Measurements from ENCODE around the gene CNTROB.

The CNTROB gene

DNA sequence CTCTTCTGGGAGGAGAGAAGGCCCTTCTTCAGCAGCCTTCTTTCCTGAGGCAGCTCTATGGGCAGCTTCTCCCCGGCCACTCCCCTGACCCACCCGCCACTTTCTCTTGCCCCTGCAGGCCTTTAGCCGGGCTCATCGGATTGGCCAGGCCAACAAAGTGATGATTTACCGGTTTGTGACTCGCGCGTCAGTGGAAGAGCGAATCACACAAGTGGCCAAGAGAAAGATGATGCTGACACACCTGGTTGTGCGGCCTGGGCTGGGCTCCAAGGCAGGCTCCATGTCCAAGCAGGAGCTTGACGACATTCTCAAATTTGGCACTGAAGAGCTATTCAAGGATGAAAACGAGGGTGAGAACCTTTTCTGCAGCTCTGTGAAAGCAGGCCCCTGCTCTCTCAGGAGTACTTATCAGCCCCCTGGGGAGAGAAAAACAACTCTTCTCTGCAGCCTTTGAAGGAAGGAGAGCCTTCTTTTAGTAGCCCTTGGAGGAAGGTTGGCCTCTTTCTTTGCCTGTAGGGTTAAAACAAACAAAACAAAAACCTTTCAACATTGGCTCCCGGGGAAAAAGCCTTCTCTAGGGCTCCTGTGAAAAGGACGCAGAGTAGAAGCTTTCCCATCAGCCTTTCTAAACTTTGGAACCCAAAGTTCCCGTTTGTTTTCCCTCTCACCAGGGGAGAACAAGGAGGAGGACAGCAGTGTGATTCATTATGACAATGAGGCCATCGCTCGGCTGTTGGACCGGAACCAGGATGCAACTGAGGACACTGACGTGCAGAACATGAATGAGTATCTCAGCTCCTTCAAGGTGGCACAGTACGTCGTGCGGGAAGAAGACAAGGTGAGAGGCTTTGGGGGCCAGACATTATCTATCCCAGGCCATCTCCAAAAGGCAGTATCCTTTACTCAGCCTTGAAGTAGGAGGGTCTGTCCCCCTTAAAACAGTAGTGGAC is 28.6 kb upstream of the CNTROB start (continued):
- TF ChIP-seq, protein P1, sequence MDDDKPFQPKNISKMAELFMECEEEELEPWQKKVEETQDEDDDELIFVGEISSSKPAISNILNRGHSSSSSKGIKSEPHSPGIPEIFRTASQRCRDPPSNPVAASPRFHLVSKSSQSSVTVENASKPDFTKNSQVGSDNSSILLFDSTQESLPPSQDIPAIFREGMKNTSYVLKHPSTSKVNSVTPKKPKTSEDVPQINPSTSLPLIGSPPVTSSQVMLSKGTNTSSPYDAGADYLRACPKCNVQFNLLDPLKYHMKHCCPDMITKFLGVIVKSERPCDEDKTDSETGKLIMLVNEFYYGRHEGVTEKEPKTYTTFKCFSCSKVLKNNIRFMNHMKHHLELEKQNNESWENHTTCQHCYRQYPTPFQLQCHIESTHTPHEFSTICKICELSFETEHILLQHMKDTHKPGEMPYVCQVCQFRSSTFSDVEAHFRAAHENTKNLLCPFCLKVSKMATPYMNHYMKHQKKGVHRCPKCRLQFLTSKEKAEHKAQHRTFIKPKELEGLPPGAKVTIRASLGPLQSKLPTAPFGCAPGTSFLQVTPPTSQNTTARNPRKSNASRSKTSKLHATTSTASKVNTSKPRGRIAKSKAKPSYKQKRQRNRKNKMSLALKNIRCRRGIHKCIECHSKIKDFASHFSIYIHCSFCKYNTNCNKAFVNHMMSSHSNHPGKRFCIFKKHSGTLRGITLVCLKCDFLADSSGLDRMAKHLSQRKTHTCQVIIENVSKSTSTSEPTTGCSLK (tag by site-specific recombination; IDR thresholded peaks at IDR 0.05): no peak
- no peak for TF ChIP-seq ZNF112 (tag by site-specific recombination; IDR thresholded peaks at IDR 0.05)
- no peak for TF ChIP-seq ZNF221 (tag by site-specific recombination; IDR thresholded peaks at IDR 0.05; ENCODE audit: borderline replicate concordance)
- TF ChIP-seq ZXDB (tag by site-specific recombination; IDR thresholded peaks at IDR 0.05): no peak
- TF ChIP-seq ZNF174 (tag by site-specific recombination; IDR thresholded peaks at IDR 0.05): no peak
- no peak for TF ChIP-seq PRDM4 (tag by site-specific recombination; IDR thresholded peaks at IDR 0.05)
- TF ChIP-seq ZNF362 (tag by site-specific recombination; IDR thresholded peaks at IDR 0.05): no peak
- no peak for TF ChIP-seq ZNF623 (tag by site-specific recombination; IDR thresholded peaks at IDR 0.05)
- TF ChIP-seq ZNF146 (tag by site-specific recombination; IDR thresholded peaks at IDR 0.05): no peak
- no peak for TF ChIP-seq ZNF184 (tag by site-specific recombination; IDR thresholded peaks at IDR 0.05)
- TF ChIP-seq ZBTB11 (tag by site-specific recombination; conservative IDR thresholded peaks at IDR 0.05; ENCODE audit: low read depth): no peak
- TF ChIP-seq ZNF239 (tag by site-specific recombination; IDR thresholded peaks at IDR 0.05): no peak
- no peak for TF ChIP-seq ZNF501 (tag by site-specific recombination; IDR thresholded peaks at IDR 0.05)
- TF ChIP-seq ZSCAN23 (tag by site-specific recombination; IDR thresholded peaks at IDR 0.05): no peak
- TF ChIP-seq ZNF660 (tag by site-specific recombination; IDR thresholded peaks at IDR 0.05): no peak
- no peak for TF ChIP-seq MZF1 (tag by site-specific recombination; IDR thresholded peaks at IDR 0.05; ENCODE audit: borderline replicate concordance)
- TF ChIP-seq ZNF266 (tag by site-specific recombination; IDR thresholded peaks at IDR 0.05; ENCODE audit: low read depth): no peak
- TF ChIP-seq IKZF3 (tag by site-specific recombination; IDR thresholded peaks at IDR 0.05): 0 out of 2 replicates have a peak, but pooled peaks have one; percentile 38
- peak; percentile 48; the same call in 1 of the 2 replicates for TF ChIP-seq SCRT2 (tag by site-specific recombination; IDR thresholded peaks at IDR 0.05)
- TF ChIP-seq FEZF1 (tag by site-specific recombination; IDR thresholded peaks at IDR 0.05): peak; percentile 89
- peak; percentile 76; the same call in 1 of the 2 replicates for TF ChIP-seq ZBTB6 (tag by site-specific recombination; IDR thresholded peaks at IDR 0.05)
- TF ChIP-seq OSR2 (tag by site-specific recombination; IDR thresholded peaks at IDR 0.05): peak; percentile 51; the same call in 1 of the 2 replicates
- peak; percentile 94 for TF ChIP-seq ZBTB8A (tag by site-specific recombination; IDR thresholded peaks at IDR 0.05)
- no peak for TF ChIP-seq ZNF274 (IDR thresholded peaks at IDR 0.05; ENCODE audit: low read length)
- TF ChIP-seq ZNF274 (tag by site-specific recombination; IDR thresholded peaks at IDR 0.05; ENCODE audit: borderline replicate concordance): no peak
- TF ChIP-seq YY1 (tag by site-specific recombination; IDR thresholded peaks at IDR 0.05): no peak
- TF ChIP-seq, protein P2, sequence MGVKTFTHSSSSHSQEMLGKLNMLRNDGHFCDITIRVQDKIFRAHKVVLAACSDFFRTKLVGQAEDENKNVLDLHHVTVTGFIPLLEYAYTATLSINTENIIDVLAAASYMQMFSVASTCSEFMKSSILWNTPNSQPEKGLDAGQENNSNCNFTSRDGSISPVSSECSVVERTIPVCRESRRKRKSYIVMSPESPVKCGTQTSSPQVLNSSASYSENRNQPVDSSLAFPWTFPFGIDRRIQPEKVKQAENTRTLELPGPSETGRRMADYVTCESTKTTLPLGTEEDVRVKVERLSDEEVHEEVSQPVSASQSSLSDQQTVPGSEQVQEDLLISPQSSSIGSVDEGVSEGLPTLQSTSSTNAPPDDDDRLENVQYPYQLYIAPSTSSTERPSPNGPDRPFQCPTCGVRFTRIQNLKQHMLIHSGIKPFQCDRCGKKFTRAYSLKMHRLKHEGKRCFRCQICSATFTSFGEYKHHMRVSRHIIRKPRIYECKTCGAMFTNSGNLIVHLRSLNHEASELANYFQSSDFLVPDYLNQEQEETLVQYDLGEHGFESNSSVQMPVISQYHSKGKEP (tag by site-specific recombination; IDR thresholded peaks at IDR 0.05): no peak
- TF ChIP-seq ZNF416 (tag by site-specific recombination; IDR thresholded peaks at IDR 0.05): no peak

All from HEK293 (cell line).